Neural cell (in vitro differentiated cells): ENCODE measurements around the gene COL4A1. TPM values are rescaled to one million over a fixed set of nuclear protein-coding genes. Genes with fewer than 3 reads are reported as not detected.

Experiments
- H2AFZ ChIP-seq: fragments of 200-600, 300-800 bp; sonication (generic), shearing (Covaris generic); 2 replicates; pipeline ENCODE4 v1.6.0; 2014; ENCODE audit warnings: low read depth, mild to moderate bottlenecking, antibody characterized with exemption, low read length, moderate library complexity
- H3F3A ChIP-seq: fragments of 200-600 bp; shearing (Covaris generic); 2 replicates; pipeline ENCODE4 v1.6.1; 2016; ENCODE audit warnings: mild to moderate bottlenecking, moderate library complexity, mixed read lengths, antibody characterized with exemption, low read length; ENCODE audit not compliant: insufficient read depth, poor library complexity, severe bottlenecking
- H3K27ac ChIP-seq: fragments of 200-600, 300-800 bp; sonication (generic), shearing (Covaris generic); 2 replicates; pipeline ENCODE4 v1.5.1; 2014; ENCODE audit warnings: mild to moderate bottlenecking, low read length, moderate library complexity
- H3K27me3 ChIP-seq: fragments of 300-800, 200-600 bp; sonication (generic), shearing (Covaris generic); 2 replicates; pipeline ENCODE4 v1.6.0; 2014; ENCODE audit warnings: mild to moderate bottlenecking, low read depth, low read length, moderate library complexity; ENCODE audit not compliant: insufficient read depth
- H3K36me3 ChIP-seq: fragments of 300-800, 200-600 bp; sonication (generic), shearing (Covaris generic); 2 replicates; pipeline ENCODE4 v1.5.1; 2014; ENCODE audit warnings: mild to moderate bottlenecking, antibody characterized with exemption, low read length, moderate library complexity; ENCODE audit not compliant: insufficient read depth
- H3K4me2 ChIP-seq: fragments of 300-800, 200-600 bp; sonication (generic), shearing (Covaris generic); 2 replicates; pipeline ENCODE4 v1.6.0; 2014; ENCODE audit warnings: mild to moderate bottlenecking, low read length
- H3K4me3 ChIP-seq: fragments of 300-800, 200-600 bp; sonication (generic), shearing (Covaris generic); 2 replicates; pipeline ENCODE4 v1.5.1; 2014; ENCODE audit warnings: mild to moderate bottlenecking, low read length, moderate library complexity
- H3K79me2 ChIP-seq: fragments of 200-600 bp; shearing (Covaris generic); replicated peaks from 2 replicates; pipeline ENCODE4 v1.6.0; 2014; ENCODE audit warnings: mild to moderate bottlenecking, low read length, moderate library complexity; ENCODE audit not compliant: insufficient read depth
- H3K9ac ChIP-seq: fragments of 300-800, 200-600 bp; sonication (generic), shearing (Covaris generic); 2 replicates; pipeline ENCODE4 v1.6.1; 2016; ENCODE audit warnings: mild to moderate bottlenecking, low read length, mixed read lengths
- H3K9me2 ChIP-seq: fragments of 200-600 bp; shearing (Covaris generic); 2 replicates; pipeline ENCODE4 v1.6.1; 2016; ENCODE audit warnings: mild to moderate bottlenecking, low read length, mixed read lengths; ENCODE audit not compliant: insufficient read depth
- H3K9me3 ChIP-seq: fragments of 200-600, 300-800 bp; sonication (generic), shearing (Covaris generic); 2 replicates; pipeline ENCODE4 v1.6.1; 2016; ENCODE audit warnings: mild to moderate bottlenecking, mixed run types, low read length, moderate library complexity, mixed read lengths
- H4K20me1 ChIP-seq: fragments of 200-600 bp; shearing (Covaris generic); 2 replicates; pipeline ENCODE4 v1.6.1; 2016; ENCODE audit warnings: mild to moderate bottlenecking, mixed run types; ENCODE audit not compliant: insufficient read depth
- CTCF ChIP-seq: fragments of 450-650 bp; IDR thresholded peaks from 2 replicates; pipeline ENCODE4 v1.5.1; 2014; ENCODE audit warnings: antibody characterized with exemption, mild to moderate bottlenecking, moderate library complexity; ENCODE audit not compliant: poor library complexity, severe bottlenecking
- EP300 ChIP-seq: fragments of 450-650 bp; conservative IDR thresholded peaks from 2 replicates; pipeline ENCODE4 v1.6.1; 2014; ENCODE audit warnings: antibody characterized with exemption, mild to moderate bottlenecking, moderate library complexity; ENCODE audit not compliant: poor library complexity, severe bottlenecking
- EZH2 ChIP-seq: fragments of 200-600, 300-800 bp; shearing (Covaris generic), sonication (generic); IDR thresholded peaks from 2 replicates; pipeline ENCODE4 v1.6.1; 2014; ENCODE audit warnings: antibody characterized with exemption, low read length, borderline replicate concordance, mild to moderate bottlenecking; ENCODE audit not compliant: insufficient read depth, poor library complexity, severe bottlenecking
- MXI1 ChIP-seq: fragments of 450-650 bp; conservative IDR thresholded peaks from 2 replicates; pipeline ENCODE4 v1.6.1; 2014; ENCODE audit warnings: antibody characterized with exemption, mild to moderate bottlenecking; ENCODE audit not compliant: poor library complexity, severe bottlenecking
- POLR2AphosphoS5 ChIP-seq: IDR thresholded peaks from 2 replicates; pipeline ENCODE4 v1.6.1; 2012
- RAD21 ChIP-seq: fragments of 450-650 bp; conservative IDR thresholded peaks from 2 replicates; pipeline ENCODE4 v1.6.1; 2014; ENCODE audit warnings: antibody characterized with exemption, mild to moderate bottlenecking, moderate library complexity
- REST ChIP-seq: IDR thresholded peaks from 2 replicates; pipeline ENCODE4 v1.6.1; 2012; ENCODE audit warnings: borderline replicate concordance
- SMC3 ChIP-seq: fragments of 450-650 bp; conservative IDR thresholded peaks from 2 replicates; pipeline ENCODE4 v1.6.1; 2014; ENCODE audit warnings: antibody characterized with exemption, mild to moderate bottlenecking, moderate library complexity; ENCODE audit not compliant: poor library complexity
- TAF1 ChIP-seq: IDR thresholded peaks from 2 replicates; pipeline ENCODE4 v1.6.1; 2012; ENCODE audit warnings: low read depth
- polyA plus RNA-seq: library from polyadenylated mRNA; depleted of rRNA; stranded (reverse); fragments of >200 nt; gene quantifications from 2 replicates; pipeline ENCODE4 v1.2.3, GENCODE V29; 2014

COL4A1 gene
- polyA plus RNA-seq, 1 donor from 2014 or later: 13.1 TPM

- H3K79me2 ChIP-seq: no peaks in the 10 kb centered on the region
Observed at GRCh38 chr13:110211735-110212134, 95.2 kb downstream of the COL4A1 start.

GRCh38 chr13:110211046-110211445 lies 95.9 kb downstream of the COL4A1 start:
- Histone ChIP-seq H3F3A (no peaks in the 10 kb centered on the region), H3K9ac (no peak overlapping the region), H3K27ac (no peak overlapping the region), H3K9me3 (no peaks in the 10 kb centered on the region), H3K36me3 (peaks cover 4% of the 10 kb centered on the region), H2AFZ (no peak overlapping the region), H3K27me3 (no peaks in the 10 kb centered on the region), H3K79me2 (no peaks in the 10 kb centered on the region), H3K4me3 (no peak overlapping the region), H3K4me2 (no peak overlapping the region), H3K9me2 (no peaks in the 10 kb centered on the region), H4K20me1 (no peaks in the 10 kb centered on the region)
- no peak for TF ChIP-seq EZH2
- no peak for TF ChIP-seq POLR2AphosphoS5
- no peak for TF ChIP-seq TAF1
- no peak for TF ChIP-seq MXI1
- TF ChIP-seq REST: no peak
- no peak for TF ChIP-seq RAD21
- TF ChIP-seq SMC3: no peak
- TF ChIP-seq CTCF: no peak
- TF ChIP-seq EP300: no peak

More at GRCh38 chr13:110211735-110212134, 95.2 kb downstream of the COL4A1 start:
- TF ChIP-seq RAD21 (no peak), CTCF (no peak), SMC3 (no peak), TAF1 (no peak)
- Histone ChIP-seq H3K36me3 (no peaks in the 10 kb centered on the region), H3K9ac (no peak overlapping the region), H3K9me3 (no peaks in the 10 kb centered on the region), H3K4me2 (no peak overlapping the region), H2AFZ (no peak overlapping the region), H3K9me2 (no peaks in the 10 kb centered on the region), H3K27ac (no peak overlapping the region), H3K4me3 (no peak overlapping the region), H4K20me1 (no peaks in the 10 kb centered on the region), H3F3A (no peaks in the 10 kb centered on the region), H3K27me3 (no peaks in the 10 kb centered on the region)
